Suprapubic skin (tissue), 4 donors: ENCODE measurements around the gene FAM149A. TPM values are rescaled to one million over a fixed set of nuclear protein-coding genes. Genes with fewer than 3 reads are reported as not detected.

Experiments used
- DNase-seq, 2 donors: peaks; one replicate each; pipeline ENCODE4 v3.0.0-alpha.2; 2019; ENCODE audit warnings: low spot score in 2 of 2
- H3K27ac ChIP-seq: fragments of 200-600 bp; sonication (generic); one replicate; pipeline ENCODE4 v1.5.1; 2019
- H3K27me3 ChIP-seq: fragments of 200-600 bp; sonication (generic); one replicate; pipeline ENCODE4 v1.5.1; 2019
- H3K36me3 ChIP-seq: fragments of 200-600 bp; sonication (generic); one replicate; pipeline ENCODE4 v1.5.1; 2019
- H3K4me1 ChIP-seq: fragments of 200-600 bp; sonication (generic); one replicate; pipeline ENCODE4 v1.5.1; 2019
- H3K4me3 ChIP-seq: fragments of 200-600 bp; sonication (generic); one replicate; pipeline ENCODE4 v1.5.1; 2019; ENCODE audit warnings: mild to moderate bottlenecking
- H3K9me3 ChIP-seq: fragments of 200-600 bp; sonication (generic); one replicate; pipeline ENCODE4 v1.5.1; 2019
- CTCF ChIP-seq, 2 donors: fragments of 200-600 bp in 1 of 2; fragments of 450-650 bp in 1 of 2; sonication (generic) in 1 of 2; IDR thresholded peaks; one replicate each; pipeline ENCODE4 v1.5.1; 2016 to 2019; ENCODE audit warnings: antibody characterized with exemption in 2 of 2, mild to moderate bottlenecking in 1 of 2, moderate library complexity in 1 of 2
- EP300 ChIP-seq: sonication (generic); formaldehyde crosslinking; IDR thresholded peaks from one replicate; pipeline ENCODE4 v1.6.1; 2017; ENCODE audit warnings: antibody characterized with exemption
- POLR2A ChIP-seq, 2 donors: fragments of 450-650 bp; IDR thresholded peaks; one replicate each; pipeline ENCODE4 v1.6.1; 2017; ENCODE audit warnings: antibody characterized with exemption in 2 of 2, mild to moderate bottlenecking in 2 of 2, moderate library complexity in 2 of 2
- POLR2AphosphoS5 ChIP-seq, 3 donors: sonication (generic); formaldehyde crosslinking; IDR thresholded peaks; one replicate each; pipeline ENCODE4 v1.6.1; 2017; ENCODE audit warnings: antibody characterized with exemption in 3 of 3
- WGBS: methylation state at CpG from one replicate; pipeline ENCODE4 v1.1.5; 2018; 5-methylcytosine and 5-hydroxymethylcytosine counted together
- total RNA-seq, 4 donors: library from RNA; depleted of rRNA; stranded (reverse); fragments of >200 nt; gene quantifications; one replicate each; pipeline ENCODE4 v1.1.0, GENCODE V29; 2016

FAM149A gene
- total RNA-seq, 4 donors from 2014 or later = 2.9 to 4.3 (median 3.8) TPM

GRCh38 chr4:186118582-186118981 is 14.1 kb downstream of the FAM149A start:
- H3K9me3 ChIP-seq = no peaks in the 10 kb centered on the region
- no peaks in the 10 kb centered on the region for H3K36me3 ChIP-seq
- no peaks in the 10 kb centered on the region for H3K4me1 ChIP-seq
- no peak for TF ChIP-seq POLR2AphosphoS5 (IDR thresholded peaks at IDR 0.05)
- DNase-seq = no peak
- 34% methylated on average over 7 of the region's 7 CpGs for whole genome bisulfite sequencing
- no peak overlapping the region for H3K4me3 ChIP-seq
- H3K27ac ChIP-seq = no peak overlapping the region
- no peaks in the 10 kb centered on the region for H3K27me3 ChIP-seq

- TF ChIP-seq CTCF (IDR thresholded peaks at IDR 0.05) (no peak), POLR2AphosphoS5 (IDR thresholded peaks at IDR 0.05) (no peak), EP300 (no peak), POLR2A (IDR thresholded peaks at IDR 0.05) (no peak)
- H3K9me3 ChIP-seq = no peaks in the 10 kb centered on the region
Observed at GRCh38 chr4:186121057-186121456, 16.6 kb downstream of the FAM149A start.

GRCh38 chr4:186128842-186129241 is 24.3 kb downstream of the FAM149A start:
- 96% methylated on average over 3 of the region's 3 CpGs for WGBS
- no peaks in the 10 kb centered on the region for H3K27me3 ChIP-seq
- no peak for DNase-seq

More at GRCh38 chr4:186121057-186121456, 16.6 kb downstream of the FAM149A start:
- WGBS = 60% methylated on average over 2 of the region's 2 CpGs
- no peak overlapping the region for H3K4me3 ChIP-seq
- no peaks in the 10 kb centered on the region for H3K27me3 ChIP-seq
- no peak overlapping the region for H3K27ac ChIP-seq
- DNase-seq = no peak
- H3K36me3 ChIP-seq = no peaks in the 10 kb centered on the region
- H3K4me1 ChIP-seq = no peaks in the 10 kb centered on the region

DNA sequence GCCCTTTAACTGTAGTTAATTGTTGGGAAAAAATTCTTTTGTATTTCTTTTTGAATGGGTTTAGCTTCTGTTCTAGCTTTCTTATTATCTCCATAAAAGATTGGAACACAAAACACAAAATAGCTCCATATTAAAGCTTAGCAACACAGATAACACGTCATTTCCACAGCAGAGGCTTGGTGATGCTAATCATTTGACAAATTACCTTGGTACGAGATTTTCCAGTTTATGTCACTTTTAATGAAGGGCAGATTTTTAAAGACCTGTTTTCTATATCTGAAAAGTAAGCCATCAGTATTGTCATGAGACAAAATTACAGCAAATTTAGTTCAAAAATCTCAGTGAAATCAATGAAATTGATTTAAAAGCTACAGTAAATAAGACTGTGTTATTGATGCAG is 27.4 kb downstream of the FAM149A start:
- Histone ChIP-seq H3K4me3 (no peak overlapping the region), H3K4me1 (no peaks in the 10 kb centered on the region), H3K9me3 (no peaks in the 10 kb centered on the region), H3K36me3 (no peaks in the 10 kb centered on the region), H3K27ac (no peak overlapping the region), H3K27me3 (no peaks in the 10 kb centered on the region)
- WGBS = 80% methylated on average over 2 of the region's 2 CpGs
- TF ChIP-seq CTCF (IDR thresholded peaks at IDR 0.05) = no peak
- TF ChIP-seq POLR2A (IDR thresholded peaks at IDR 0.05) = no peak
- TF ChIP-seq EP300 = no peak
- TF ChIP-seq POLR2AphosphoS5 (IDR thresholded peaks at IDR 0.05) = no peak
- no peak for DNase-seq

More at GRCh38 chr4:186128842-186129241, 24.3 kb downstream of the FAM149A start:
- Histone ChIP-seq H3K36me3 (no peaks in the 10 kb centered on the region), H3K9me3 (no peaks in the 10 kb centered on the region), H3K4me1 (no peaks in the 10 kb centered on the region), H3K4me3 (no peak overlapping the region), H3K27ac (no peak overlapping the region)
- no peak for TF ChIP-seq POLR2AphosphoS5 (IDR thresholded peaks at IDR 0.05)
- TF ChIP-seq CTCF (IDR thresholded peaks at IDR 0.05) = no peak
- TF ChIP-seq EP300 = no peak
- no peak for TF ChIP-seq POLR2A (IDR thresholded peaks at IDR 0.05)

GRCh38 chr4:186132577-186133242 is 28.2 kb downstream of the FAM149A start:
- WGBS = 27% methylated on average over 4 of the region's 4 CpGs

More at GRCh38 chr4:186132577-186133242, 28.2 kb downstream of the FAM149A start:
- H3K4me1 ChIP-seq = no peaks in the 10 kb centered on the region
- no peak overlapping the region for H3K4me3 ChIP-seq
- DNase-seq = no peak
- H3K36me3 ChIP-seq = no peaks in the 10 kb centered on the region
- TF ChIP-seq POLR2AphosphoS5 (IDR thresholded peaks at IDR 0.05) = no peak
- TF ChIP-seq POLR2A (IDR thresholded peaks at IDR 0.05) = no peak
- no peak for TF ChIP-seq CTCF (IDR thresholded peaks at IDR 0.05)
- no peak for TF ChIP-seq EP300
- no peaks in the 10 kb centered on the region for H3K9me3 ChIP-seq
- no peak overlapping the region for H3K27ac ChIP-seq
- no peaks in the 10 kb centered on the region for H3K27me3 ChIP-seq
